Embryonic facial prominence (tissue), 1 donor: ENCODE results near the gene SNF8.
A peak's percentile ranks its signal among the peaks of the same experiment; 100 is the strongest.

ENCODE experiments used
- DNase-seq: peaks from one replicate; pipeline ENCODE4 v3.0.0-alpha.2; 2016; ENCODE audit errors: extremely low spot score

Gene SNF8

GRCh38 chr17:48929812-48930165 is 14.9 kb downstream of the SNF8 start:
- no peak for DNase-seq

GRCh38 chr17:48928876-48929811 is 15.5 kb downstream of the SNF8 start:
- no peak for DNase-seq

DNA sequence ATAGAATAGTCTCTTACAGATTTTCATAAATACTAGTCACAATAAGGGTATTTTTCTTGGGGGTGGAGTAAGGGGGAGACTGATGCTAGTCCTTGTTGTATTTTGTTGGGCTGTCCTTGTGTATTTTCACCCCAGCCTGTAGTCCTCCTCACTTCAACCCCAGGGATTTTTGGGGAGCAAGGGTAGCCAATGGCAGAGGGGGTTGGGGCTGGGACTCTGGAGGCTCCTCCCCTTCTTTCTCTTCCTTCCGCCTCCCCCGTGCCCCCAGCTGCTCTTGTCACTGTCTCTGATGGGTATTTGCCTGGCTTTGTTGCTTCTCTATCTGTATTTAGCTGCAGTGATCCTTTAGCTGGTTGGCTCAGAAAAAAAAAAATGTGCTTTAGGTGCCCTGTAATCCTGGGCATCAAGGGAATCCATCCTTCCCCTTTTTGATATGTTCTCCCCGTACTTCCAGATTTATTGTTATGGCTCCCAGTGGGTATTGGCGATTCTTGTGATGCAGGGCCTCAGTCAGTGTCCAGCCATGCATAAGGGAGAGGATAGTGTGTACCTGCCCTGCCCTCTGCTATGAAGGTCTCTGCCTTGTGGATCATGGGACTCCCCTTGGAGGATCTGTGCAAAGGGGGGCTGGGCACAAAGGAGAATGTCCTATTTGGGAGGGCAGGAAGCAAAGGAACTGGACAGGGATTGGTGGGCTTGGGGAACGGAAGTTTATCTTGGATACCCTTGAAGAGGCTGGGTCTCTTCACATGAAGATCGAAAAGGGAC is 16.5 kb downstream of the SNF8 start:
- DNase-seq: no peak

- DNase-seq: no peak
These were observed 18.7 kb downstream of the SNF8 start for GRCh38 chr17:48925991-48926342.

DNA sequence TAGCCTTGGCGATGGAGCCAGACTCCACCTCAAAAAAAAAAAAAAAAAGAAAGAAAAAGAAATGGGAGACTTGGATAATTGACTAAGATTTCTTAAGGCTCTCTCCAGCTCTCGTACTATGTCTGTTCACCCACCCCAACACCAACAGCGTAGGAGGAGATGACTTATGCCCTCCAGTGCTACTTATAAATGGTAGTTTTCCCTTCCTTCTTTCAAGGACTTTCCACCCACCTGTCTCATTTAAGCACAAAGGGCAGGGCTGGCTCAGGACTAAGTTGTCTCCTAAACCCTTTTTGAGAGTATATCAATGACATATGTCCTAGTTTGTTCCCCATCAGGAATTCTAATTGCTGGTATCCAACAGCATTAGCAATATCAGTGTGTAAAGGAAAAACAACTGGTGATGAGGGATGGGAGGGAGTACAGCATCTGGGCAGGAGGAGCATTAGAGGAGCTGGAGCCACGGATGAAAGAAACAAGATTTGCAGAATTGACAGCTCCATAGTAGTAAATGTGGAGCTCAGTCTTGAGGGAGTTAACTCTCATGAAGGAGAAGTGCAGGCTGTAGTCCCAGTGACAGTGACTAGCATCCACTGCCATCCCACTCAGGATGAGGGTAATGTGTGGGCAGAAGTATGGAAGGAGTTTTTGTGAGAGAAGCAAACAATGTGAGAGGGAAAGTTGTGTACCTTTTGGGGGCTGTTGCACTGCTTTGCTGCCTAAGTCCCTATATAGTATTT is 19.2 kb downstream of the SNF8 start:
- DNase-seq: no peak

GRCh38 chr17:48915459-48916282 is 29.0 kb downstream of the SNF8 start:
- no peak for DNase-seq

DNA sequence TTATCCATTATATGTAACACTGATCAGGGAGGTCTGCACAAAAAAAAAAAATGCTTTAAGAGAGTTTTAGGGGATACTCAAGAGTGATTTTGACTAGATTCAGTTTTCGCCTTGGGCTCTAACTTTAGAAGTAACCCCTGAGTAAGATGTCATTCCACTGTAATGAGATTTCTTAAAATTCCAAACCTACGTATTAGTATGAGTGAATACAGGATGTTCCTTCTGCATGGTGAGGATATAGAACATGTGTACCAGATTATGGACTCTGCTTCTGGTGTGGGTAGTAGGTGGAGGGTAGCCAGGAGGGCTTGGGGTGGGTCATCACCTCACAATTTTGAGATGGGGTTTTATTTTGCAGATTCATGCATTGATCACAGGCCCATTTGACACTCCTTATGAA is 32.2 kb downstream of the SNF8 start:
- DNase-seq: no peak

GRCh38 chr17:48910370-48910769 is 34.3 kb downstream of the SNF8 start:
- no peak for DNase-seq

- no peak for DNase-seq
These were observed 34.9 kb downstream of the SNF8 start for GRCh38 chr17:48909783-48910182.

- DNase-seq: peak; percentile 87
These were observed 35.7 kb downstream of the SNF8 start for GRCh38 chr17:48908853-48909394.

- peak; percentile 86 for DNase-seq
These were observed 36.4 kb downstream of the SNF8 start, which contains the start of gene UBE2Z for GRCh38 chr17:48908047-48908843. TSS of gene UBE2Z (plus strand) at chr17:48908407. CDS start at chr17:48908504, 97 bp downstream.

DNA sequence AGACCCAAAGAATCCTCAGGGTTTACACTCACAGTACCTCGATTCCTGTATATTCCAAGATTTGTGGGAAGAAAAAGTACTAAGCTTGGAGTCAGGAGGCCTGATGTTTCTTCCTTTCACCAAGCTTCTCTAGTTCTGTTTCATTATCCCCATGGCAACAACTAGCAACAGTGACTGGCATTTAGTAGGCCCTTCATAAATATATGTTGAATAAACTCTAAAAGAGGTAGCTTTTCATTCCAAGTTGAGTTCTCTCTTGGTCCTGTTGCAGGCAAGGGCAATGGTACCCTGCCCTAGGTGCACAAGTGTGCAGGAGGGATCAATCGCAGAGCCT is 37.0 kb downstream of the SNF8 start:
- DNase-seq: peak; percentile 56

GRCh38 chr17:48905987-48906515 is 38.6 kb downstream of the SNF8 start:
- no peak for DNase-seq

DNA sequence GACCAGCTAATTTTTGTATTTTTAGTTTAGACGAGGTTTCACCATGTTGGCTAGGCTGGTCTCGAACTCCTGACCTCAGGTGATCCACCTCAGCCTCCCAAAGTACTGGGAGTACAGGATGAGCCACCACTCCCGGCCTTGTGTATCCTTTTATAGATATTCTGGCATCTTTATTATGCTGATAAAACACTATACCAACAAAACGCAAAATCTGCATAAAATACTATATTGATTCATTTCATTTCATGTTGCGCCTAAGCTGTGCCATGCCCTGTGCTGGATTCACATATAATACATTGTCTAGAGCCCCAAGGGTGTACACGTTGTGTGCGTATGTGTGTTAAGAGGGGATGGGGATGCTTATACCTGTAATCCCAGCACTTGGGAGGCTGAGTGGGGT is 40.2 kb downstream of the SNF8 start:
- no peak for DNase-seq

DNA sequence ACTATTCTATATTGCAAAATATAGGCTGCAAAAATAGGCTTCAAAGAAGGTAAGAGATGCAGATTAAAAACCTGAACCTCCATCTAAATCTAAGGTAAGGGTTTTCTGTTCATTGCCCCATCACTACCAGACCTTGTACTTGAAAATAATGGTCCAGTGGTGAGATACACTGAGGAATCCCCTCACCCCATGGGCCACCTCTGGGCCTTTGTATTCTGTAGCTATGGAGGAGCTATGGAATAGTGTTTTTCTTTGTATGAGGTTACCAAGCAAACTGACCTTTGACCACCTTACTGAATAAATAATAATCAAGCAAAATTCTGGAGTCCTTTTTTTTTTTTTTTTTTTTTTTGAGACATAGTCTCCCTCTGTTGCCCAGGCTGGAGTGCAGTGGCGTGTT is 41.2 kb downstream of the SNF8 start:
- DNase-seq: no peak

DNA sequence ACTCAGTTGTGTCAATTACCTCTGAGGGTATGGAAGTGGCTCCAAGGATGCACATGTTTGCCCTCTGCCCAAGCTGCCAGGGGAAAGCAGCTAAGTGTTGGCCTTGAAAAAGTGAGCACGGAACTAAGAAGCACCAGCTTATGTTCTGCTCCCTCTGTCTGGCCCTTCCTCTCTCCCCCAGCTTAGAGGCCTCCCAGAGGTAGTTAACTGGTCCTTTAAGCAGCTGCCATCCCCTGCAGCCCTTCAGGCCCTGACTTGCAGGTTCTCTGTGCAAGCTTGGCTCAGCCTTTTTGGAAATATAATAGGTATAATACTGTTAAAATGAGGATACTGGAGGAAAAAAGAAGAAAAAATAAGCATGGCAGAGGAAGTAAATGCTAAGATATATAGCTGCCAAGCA is 43.4 kb downstream of the SNF8 start:
- no peak for DNase-seq

DNA sequence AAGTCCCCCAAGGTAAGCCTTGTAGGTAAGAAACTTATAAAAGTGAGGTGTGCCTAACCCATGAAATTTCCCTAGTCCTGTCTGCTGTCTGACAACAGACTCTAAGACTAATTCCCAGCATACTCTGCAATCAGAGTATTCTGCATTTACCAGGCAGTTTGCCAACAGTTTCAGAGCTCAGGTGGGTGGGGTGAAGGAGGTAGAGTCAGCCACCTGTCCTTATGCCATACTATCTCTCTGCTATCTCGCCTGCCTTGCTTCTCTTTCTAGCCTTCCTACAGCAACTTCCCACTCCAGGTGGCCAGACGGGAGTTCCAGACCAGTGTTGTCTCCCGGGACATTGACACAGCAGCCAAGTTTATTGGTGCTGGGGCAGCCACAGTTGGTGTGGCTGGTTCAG is 49.8 kb downstream of the SNF8 start:
- DNase-seq: no peak

DNA sequence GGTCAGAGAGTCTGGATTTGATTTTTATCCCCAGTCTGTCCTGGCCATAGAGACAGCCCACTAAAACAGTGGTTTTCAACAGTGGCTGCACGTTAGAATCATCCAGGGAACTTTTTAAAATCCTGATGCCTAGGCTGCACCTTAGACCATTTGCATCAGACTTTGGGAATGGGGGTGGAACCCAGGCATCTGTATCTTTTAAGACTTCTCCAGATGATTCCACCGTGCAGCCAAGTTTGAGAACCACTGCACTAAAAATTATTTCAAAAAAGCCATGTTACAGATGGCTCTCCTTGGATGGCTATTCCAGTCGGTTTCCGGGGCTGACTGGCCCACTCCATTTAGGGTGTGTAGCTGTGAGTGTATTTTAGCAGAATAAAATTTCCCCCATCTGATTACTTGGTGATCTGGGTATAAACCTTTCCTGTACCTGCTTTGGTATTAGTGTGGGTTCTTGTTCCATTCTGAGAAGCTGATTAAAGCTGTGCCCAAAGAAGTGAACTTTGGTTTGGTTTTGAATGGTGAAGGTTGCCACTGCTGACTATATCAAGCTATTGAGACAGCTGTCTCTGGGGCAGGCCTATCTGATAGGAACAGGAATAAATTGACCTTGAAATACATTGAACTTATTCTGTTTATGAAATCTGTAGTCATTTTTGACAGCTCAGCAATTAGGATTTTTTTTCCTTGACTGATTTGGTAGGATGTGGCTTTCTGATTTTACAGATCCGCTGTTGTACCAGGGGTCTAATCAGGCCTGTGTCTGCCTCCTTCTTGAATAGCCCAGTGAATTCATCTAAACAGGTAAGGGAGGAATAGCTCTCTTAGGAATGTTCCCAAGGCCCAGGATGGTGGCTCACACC is 50.8 kb downstream of the SNF8 start:
- DNase-seq: no peak

GRCh38 chr17:48892940-48893645 is 51.5 kb downstream of the SNF8 start:
- no peak for DNase-seq
